Activated CD4-positive, CD25-positive, alpha-beta regulatory T cell (primary cell): ENCODE data around the gene NATD1.
"Not testable (repeated sequence)": the region's sequence is repeated elsewhere in the genome, so short reads cannot be mapped to it uniquely, and the experiment has no call there.

Experiments
- DNase-seq, 4 experiments: peaks; one replicate each; lab custom pipeline; 2025; lab: John Stamatoyannopoulos, UW

The NATD1 gene

DNA sequence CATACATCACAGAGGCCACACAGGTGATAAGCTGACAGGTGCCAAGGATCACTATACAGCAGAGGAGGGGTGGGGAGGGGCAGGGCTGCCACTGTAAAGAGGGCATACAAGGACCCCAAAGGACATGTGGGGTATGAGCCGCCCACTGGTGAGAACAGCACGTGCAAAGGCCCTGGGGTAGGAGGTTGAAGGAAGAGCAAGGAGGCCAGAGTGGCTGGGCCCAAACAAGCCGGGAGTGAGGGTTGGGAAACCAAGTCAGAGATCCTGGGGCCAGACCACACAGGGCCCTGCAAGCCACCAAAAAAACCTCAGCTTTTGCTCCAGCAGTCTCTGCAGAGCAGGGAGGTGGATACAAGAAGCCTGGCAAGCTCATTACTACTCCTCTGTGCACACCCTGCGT lies 6.5 kb downstream of the NATD1 start:
- no peak for DNase-seq

DNA sequence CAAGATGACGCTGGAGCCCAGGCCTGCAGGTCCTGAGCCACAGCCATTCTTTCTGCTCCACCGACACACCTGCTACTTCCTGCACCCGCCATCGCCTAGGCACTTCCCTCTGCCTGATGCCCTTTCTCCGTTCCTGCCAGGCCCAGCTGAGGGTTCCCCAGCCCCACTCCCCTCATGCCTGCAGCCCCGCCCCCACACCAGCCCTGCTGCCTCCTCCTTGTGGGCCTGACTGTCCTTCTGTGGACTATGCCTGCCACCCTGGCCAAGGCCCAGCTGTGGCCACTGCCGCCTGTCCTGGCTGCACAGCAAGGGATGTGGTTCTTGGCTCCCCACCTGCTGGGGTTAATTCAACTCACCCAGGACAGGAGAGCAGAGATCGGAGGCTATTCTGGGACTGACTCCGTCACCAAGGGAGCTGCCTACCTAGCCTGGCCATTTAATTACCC lies 7.5 kb downstream of the NATD1 start:
- no peak for DNase-seq

DNA sequence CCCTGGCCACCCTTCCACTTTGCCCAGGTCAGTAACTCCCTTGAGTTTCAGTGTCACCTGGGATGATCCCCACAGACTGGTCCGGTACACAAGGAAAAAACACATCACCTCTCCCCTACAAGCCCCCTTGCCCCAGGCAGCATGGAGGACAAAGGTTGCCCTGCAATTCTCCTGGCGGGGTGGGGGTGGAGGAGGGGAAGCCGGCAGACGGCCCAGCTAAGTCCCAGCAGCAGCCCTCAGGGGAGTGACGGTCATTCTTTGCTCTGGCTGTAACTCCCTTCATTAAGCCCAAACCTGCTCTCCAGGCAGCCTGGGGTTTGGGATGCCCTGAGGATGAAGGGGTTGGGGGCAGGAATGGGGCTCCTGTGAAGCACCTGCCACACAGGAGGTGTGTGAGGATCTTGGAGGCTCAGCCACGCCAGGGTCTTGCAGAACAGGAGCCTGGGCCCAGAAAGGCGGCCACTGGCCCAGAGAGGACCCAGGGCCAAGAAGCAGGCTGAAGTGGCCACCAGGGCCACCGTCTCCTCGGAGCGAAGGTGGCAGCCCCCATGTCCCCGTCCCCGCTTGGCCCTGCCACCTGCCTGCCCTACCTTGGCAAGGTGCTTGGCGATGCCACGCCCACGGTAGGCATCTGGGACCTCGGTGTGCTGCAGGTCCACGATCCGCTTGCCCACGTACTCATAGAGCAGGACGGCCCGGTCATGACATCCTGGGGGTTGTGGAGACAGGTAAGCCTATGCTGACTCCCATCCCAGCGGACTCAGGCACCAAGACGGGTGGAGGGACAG lies 9.5 kb downstream of the NATD1 start:
- DNase-seq = no peak

DNA sequence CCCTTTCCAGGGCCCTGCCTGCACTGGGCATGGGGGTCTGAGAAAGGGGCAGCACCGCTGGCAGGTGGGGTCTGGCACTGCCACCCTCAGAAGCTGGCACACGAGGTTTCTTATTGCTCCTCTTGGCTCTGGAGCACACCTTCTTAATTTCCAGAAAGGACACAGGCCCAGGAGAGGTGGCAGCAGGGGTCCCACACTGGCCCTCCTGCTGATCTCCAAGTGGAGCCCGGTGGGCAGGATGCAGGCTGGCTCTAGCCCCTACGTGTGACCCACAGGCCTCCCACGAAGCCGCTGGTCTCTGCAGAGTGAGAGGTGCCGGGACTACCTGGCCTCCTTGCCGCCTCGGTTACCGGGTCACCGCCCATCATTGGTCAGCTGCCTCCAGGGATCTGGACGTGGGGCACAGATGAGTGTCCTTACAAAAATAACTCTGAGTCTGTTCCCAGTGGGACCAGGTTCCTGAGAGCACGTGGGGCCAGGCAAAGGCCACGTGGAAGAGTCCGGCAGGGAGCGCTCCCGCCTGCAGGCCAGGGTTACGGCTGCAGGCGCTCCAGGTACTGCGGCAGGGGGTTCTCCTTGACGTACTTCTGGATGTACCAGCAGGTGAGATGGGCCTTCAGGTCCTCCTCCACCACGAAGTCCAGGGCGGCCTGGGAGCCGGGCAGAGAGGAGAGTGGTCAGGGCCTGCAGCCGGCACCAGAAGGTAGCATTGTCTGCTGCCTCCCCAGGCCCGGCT lies 10.3 kb downstream of the NATD1 start:
- DNase-seq = no peak

DNA sequence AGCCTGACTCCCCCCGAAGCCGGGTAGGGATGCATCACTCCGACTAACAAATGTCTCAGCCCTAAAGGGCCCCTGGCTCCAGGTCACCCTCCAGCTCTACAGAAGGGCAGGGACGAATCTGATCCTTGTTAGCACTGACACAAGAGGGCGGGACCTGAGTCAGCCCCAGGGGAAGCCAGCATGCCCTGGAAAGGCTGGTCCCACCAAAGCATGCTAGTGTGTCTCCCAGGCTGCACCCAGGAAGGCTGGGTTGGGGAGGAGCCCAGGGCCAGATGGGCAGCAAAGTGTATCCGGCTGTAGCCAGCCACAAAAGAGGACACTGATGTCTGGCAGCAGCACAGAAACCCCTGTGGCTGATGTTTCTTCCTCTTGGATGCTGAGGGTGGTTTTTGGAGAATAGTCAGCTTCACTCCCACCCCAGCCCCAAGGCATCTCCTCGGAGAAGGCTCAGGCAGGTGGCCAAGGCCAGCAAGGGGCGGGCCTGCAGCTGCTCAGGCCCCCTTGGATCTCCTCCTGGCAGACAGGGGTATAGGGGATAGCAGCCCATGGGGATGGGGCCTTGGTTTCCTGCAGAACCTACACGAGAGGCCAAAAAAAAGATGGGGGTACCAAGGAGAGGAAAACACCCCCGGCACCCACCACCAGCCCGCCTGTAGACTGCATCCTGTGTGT lies 11.0 kb downstream of the NATD1 start:
- DNase-seq = no peak

DNA sequence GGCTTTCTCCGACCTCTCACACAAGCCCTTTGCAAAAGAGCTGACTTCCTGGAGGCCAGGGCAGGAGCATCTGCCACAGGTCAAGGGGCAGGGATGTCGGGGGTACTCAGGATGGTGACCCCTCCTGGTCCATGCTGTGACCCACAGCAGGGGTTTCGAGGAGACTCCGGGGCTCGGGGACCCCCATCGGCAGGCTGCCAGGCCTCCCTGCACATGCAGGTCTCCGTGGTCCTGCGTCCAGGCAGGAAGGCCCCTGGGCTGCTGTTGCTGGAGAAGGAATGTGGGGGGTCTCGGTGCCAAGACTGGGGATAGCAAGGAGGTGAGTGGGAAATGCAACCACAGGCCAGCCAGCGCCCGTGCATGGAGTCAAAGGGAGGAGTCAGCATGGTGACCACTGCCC lies 11.6 kb downstream of the NATD1 start:
- no peak for DNase-seq

DNA sequence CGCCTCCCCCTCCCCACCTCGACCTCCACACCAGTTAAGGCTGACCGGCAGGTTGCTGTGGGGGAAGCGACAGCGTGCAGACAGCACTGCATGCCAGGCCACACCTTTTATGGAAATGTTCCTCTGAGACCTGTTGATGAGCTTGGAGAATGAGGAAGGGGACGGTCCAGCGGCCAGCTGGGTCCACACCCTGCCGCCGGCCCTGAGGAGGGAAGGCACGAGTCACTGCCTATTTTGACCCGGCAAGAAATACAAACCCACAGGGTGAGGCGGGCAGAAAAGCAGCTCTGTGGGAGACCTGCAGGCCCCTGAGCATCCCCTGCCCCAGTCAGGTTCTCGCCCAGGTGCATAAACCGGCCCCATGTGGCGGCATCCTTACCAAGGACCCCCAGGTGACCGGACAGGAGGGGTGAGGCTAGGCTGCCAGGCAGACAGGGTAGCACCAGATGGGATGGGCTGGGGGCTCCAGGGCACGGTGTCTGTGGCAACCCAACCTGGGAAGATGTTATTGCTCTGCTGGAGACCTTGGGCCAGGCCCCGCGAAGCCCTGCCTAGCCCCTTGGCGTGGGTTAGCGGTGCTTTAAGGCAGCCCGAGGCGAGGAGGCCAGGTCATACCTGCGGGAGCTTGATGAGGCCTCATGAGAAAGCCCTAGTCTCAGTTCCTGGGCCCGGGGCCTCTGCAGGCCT lies 12.7 kb downstream of the NATD1 start:
- no peak for DNase-seq

DNA sequence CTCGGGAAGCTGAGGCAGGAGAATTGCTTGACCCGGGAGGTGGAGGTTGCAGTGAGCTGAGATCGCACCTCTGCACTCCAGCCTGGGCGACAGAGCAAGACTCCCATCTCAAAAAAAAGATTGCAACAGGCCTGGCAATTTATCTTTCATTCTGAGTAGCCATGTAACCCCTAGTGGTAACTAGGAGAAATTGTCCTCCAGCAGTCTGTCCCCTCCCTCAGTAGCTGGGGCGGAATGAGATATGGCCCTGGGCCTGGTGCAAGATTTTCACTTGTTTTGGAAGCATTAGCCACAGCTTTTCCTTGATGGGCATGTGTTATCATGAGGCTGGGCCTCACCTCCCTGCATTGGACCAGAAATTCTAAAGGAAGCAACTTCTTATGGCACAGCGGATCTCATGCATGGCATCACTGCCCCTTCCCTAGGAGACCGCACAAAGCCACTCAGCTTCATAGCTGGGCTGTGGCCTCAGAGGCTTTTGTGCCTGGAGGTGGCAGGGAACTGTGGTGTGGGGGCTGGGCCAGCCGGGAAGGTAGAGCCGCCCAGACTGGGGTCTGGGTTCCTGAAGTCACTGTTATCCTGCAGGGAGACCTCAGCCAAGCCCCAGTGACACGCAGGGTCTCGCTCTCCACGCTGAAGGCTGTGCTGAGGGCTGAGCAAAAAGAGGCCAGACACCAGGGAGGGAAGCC lies 13.4 kb downstream of the NATD1 start:
- DNase-seq = no peak

DNA sequence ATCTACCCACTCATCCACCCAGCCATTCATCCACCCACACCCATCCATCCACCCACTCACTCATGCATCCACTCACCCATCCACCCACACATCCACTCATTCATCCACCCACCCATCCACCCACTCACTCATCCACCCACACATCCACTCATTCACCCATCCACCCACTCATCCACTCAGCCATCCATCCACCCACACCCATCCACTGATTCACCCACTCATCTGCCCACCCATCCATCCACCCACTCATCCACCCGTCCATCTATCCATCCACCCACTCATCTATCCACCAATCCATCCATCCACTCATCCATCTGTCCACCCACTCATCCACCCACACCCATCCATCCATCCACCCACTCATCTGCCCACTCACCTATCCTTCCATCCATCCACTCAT lies 17.3 kb downstream of the NATD1 start:
- no peak for DNase-seq

DNA sequence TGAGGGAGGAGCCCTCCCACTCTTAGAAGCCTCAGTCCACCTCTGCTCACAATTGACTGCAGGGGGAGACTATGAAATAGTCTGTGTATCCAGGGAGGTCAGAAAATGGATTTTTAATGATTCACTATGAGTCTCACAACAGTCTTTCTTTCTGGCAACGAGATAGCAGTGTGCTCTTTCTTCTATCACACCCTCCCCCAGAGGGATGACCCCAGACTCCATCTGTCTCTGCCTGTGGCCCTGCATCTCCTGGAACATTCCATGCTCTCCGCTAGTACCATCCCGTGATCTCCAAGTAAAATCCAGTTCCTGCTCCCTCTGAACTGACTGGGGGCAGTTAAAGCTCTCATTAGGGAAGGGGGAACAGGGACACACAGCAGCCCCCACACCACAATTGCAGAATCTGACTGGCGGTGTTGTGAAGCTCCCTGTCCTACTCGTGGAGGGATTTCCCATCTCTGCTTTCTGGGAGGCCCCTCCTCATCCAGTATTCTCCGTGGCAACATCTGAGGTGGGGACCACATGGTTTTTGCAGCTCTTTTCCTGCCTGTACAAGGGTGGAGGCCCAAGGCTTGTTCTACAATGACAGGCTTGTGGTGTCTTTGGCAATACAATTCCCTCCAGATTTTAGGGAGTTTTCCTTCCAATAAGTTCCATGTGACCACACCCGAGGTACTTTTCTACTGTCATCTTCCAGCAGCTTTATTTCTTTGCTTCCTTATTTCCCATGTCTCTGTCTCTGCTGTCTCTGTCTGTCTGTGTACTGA lies 19.4 kb downstream of the NATD1 start:
- no peak for DNase-seq

DNA sequence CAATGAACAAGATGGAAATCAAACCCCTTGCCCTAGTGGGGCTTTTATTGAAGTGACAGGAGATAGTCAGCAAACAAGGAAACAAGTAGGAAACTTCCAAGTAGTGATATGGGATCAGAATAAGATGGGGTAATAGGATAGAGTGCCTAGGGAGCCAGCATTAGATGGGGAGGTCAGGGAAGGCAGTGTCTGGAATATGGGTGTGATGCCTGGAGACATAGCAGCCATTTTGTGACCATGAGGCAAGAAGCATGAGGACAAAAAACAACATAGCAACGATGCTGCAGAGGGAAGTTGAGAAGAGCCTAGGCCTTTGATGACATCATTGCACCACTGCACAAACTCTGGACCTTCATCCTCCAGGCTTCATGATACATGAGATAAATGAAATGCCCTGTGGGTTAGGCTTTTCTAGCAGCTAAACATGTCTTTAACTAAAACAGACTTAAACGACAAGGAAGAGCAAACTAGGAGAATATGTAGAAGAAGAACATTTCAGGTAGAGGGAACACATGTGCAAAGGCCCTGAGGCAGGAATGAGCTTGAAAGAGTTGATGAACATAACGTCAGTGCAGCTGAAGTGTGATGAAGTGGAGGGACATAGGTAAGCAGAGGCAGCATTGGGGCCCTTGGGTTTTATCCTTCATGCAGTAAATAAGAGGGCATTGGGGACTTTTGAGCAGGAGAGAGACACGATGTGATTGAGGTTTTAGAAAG lies 21.0 kb downstream of the NATD1 start:
- no peak for DNase-seq

DNA sequence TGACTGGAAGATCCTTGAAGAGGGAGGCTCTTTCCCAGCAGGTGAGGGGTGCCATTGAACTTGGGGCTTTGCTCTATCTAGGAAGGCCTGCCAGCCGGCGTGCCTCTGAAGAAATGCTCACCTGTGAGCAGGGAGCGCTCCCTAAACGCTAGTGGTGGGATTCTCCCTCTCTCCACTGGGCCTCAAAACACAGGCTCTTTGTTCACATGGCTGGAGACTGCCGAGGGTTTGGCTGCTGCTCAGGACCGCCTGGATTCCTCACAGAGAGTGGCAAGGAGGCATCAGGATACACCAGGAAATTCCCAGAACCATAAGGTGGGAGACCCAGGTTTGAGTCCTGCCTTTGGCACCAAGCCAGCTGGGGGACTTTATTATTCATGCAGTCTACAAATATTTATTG lies 21.7 kb downstream of the NATD1 start:
- DNase-seq = no peak

DNA sequence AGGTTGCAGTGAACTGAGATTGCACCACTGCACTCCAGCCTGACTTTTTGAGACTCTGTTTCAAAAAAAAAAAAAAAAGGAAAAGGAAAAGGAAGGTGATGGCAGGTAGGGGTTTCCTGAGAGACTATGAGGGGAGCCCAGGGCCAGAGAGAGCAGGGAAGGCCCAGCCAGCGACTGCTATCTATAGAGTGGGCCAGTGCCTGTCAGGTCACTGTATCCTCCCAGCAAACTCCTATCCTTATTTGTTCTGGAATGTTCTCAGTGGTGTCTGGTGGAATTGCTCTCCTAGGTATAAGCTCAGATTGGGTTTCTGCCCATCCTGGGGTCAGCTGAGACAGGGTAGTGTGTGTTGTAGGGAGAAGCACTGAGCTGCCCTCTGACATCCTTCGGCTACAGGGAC lies 24.4 kb downstream of the NATD1 start:
- DNase-seq = no peak

DNA sequence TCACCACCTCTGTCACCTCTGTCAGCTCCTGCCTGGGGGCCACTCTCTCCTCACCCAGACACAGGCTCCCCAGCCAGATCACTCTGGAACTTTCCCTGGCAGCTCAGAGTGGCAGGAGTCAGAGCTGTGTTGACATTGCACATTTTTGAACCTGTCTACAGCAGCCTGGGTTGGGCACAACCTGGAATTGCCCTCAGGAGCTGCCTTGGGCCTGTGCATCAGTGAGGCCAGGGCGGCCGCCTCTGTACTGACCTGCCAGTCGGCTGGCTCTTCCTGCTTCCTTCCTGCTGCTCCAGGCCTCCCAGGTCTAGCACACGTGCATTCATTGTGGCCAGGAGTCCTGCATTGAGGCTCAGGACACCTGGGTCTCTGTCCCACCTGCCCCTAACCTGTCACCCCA lies 25.1 kb downstream of the NATD1 start:
- DNase-seq = no peak

DNA sequence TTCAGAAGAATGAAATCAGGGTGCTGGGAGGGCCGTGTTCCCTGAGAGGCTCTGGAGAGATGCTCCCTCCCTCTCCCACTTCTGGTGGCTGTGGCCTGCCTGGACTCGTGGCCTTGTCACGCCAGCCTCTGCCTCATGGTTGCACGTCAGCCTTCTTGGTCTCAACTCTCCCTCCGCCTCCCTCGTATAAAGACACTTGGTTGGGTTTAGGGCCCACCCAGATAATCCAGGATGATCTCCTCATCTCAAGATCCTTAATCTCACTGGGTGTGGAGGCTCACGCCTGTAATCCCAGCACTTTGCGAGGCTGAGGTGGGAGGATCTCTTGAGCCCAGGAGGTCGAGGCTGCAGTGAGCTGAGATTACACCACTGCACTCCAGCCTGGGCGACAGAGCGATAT lies 25.9 kb downstream of the NATD1 start:
- not testable (repeated sequence) for DNase-seq

DNA sequence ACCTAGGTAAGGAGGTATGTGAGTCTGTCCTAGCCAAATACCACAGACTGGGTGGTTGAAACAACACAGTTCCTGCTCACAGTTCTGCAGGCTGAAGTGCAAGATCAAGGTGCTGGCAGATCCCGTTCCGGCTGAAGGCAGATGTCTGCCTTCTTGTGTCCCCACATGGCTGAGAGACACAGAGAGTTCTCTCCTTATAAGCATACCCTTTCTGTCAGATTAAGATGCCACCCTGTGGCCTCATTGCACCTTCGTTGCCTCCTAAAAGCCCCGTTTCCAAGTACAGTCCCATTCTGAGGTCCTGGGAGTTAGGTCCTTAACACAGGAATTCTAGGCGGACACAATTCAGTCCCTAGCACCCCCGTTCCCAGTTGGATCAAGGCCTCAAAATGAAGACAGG lies 30.1 kb downstream of the NATD1 start:
- no peak for DNase-seq

DNA sequence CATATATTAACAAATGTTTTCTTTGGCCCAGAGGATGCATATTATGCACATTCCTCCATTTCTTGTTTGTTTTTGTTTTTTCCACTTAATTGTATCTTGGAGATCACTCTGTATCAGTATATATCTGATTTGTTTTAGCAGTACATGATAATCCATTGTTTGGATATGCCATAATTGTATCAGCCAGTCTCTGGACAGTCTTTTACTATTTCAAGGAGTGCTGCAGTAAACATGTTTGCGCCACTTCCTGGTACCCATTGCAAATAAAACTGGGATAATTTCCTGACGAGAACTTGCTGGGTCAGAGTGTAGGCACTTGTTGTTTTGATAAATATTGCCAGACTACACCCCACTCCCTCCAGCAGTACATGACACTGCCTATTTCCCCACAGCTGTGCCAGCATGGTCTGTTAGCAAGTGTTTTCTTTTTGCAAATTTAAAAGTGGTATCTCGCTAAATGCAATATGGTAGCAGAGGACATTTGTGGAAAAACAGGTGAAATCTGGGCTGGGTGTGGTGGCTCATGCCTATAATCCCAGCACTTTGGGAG lies 34.3 kb downstream of the NATD1 start:
- DNase-seq = no peak

DNA sequence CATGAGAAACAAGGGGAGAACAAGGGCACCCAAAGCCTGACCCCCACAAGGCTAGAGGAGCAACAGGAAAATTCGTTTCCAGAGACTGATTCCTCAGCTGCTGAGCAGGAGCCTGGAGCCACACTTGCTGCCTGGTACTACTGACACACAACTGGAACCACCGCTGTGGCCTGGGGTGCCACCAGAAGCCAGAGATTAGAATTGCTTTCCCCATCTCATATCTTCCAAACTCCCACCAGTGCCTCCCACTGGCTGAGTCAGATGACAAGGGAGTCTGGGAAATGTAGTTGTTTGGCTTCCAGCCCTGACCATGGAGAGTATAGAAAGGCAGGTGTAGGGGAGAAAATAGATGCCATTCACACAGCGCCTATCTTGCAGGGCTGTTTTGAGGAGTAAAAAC lies 35.1 kb downstream of the NATD1 start:
- no peak for DNase-seq

DNA sequence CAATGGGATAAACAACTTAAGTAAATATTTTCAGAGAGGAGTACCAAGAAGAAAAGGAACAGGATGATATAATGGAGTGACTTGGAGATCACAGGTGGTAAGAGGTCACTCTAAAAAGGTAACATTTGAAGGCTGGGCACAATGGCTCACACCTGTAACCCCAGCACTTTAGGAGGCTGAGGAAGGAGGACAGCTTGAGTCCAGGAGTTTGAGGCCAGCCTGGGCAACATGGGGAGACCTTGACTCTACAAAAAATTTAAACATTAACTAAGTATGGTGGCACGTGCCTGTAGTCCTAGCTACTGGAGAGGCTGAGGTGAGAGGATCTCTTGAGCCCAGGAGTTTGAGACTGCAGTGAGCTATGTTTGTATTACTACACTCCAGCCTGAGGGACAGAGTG lies 35.9 kb downstream of the NATD1 start:
- no peak for DNase-seq

DNA sequence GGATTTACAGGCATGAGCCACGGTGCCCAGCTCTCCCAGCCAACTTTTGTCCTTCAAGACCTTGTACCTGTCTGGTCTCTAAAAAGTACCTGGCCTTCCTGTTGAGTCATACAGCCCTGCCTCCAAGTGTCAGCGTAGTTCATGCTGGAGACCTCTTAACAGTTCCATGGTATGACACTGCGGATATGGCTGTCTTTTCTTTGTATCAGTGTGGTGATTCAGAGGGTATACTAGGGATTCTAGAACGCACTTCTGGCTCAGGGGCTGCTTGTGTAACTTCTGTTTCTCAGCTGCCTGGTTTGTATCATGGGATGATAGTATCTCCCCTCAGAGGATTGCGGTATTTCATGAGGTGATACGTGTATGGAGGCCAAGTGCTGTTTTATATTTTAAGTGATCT lies 37.3 kb downstream of the NATD1 start:
- no peak for DNase-seq
